Activated gamma-delta T cell treated with Interleukin-2 at 50 U/mL for 16 hours (primary cell): ENCODE data around the gene ASIC4.

ENCODE experiments used
- DNase-seq: peaks from one replicate; pipeline ENCODE4 v3.0.0-alpha.2; 2020

Gene ASIC4

GRCh38 chr2:219482674-219483405 is 31.4 kb upstream of the ASIC4 start:
- no peak for DNase-seq

- DNase-seq = no peak
Observed at GRCh38 chr2:219483451-219484342, 30.6 kb upstream of the ASIC4 start.

GRCh38 chr2:219484343-219485200 is 29.7 kb upstream of the ASIC4 start:
- no peak for DNase-seq

GRCh38 chr2:219485201-219485580 is 29.1 kb upstream of the ASIC4 start:
- DNase-seq = no peak

GRCh38 chr2:219486380-219486959 is 27.8 kb upstream of the ASIC4 start:
- DNase-seq = no peak

- no peak for DNase-seq
Observed at GRCh38 chr2:219488149-219488843, 26.0 kb upstream of the ASIC4 start.

GRCh38 chr2:219488844-219489194 is 25.5 kb upstream of the ASIC4 start:
- no peak for DNase-seq

GRCh38 chr2:219489315-219489714 is 25.0 kb upstream of the ASIC4 start:
- no peak for DNase-seq

- no peak for DNase-seq
Observed at GRCh38 chr2:219490186-219490585, 24.1 kb upstream of the ASIC4 start.

GRCh38 chr2:219490600-219491130 is 23.6 kb upstream of the ASIC4 start:
- no peak for DNase-seq

- no peak for DNase-seq
Observed at GRCh38 chr2:219491278-219491963, 22.9 kb upstream of the ASIC4 start.

- no peak for DNase-seq
Observed at GRCh38 chr2:219492575-219492974, 21.7 kb upstream of the ASIC4 start.

GRCh38 chr2:219493086-219493485 is 21.2 kb upstream of the ASIC4 start:
- no peak for DNase-seq

GRCh38 chr2:219494952-219495530 is 19.2 kb upstream of the ASIC4 start:
- DNase-seq = no peak

- DNase-seq = peak; percentile 30
Observed at GRCh38 chr2:219495531-219496122, 18.7 kb upstream of the ASIC4 start.

GRCh38 chr2:219496247-219496824 is 17.9 kb upstream of the ASIC4 start:
- DNase-seq = no peak

- no peak for DNase-seq
Observed at GRCh38 chr2:219496825-219497494, 17.3 kb upstream of the ASIC4 start.

GRCh38 chr2:219497495-219498279 is 16.6 kb upstream of the ASIC4 start:
- no peak for DNase-seq
